HepG2 (cell line): Measurements from ENCODE around the gene PCBP4.
A peak's percentile ranks its signal among the peaks of the same experiment; 100 is the strongest.

Experiments used
- ZFP41 ChIP-seq: sonication (generic); formaldehyde crosslinking; IDR thresholded peaks from 2 replicates; pipeline ENCODE4 v1.4.0; 2020; ENCODE audit warnings: mild to moderate bottlenecking, missing genetic modification reagents, borderline replicate concordance
- TF ChIP-seq, protein P1 (sequence below), 2 experiments: IDR thresholded peaks; 2 replicates each; pipeline ENCODE4 v1.6.1; 2011 to 2012; ENCODE audit warnings: low read length in 2 of 2, borderline replicate concordance in 1 of 2, low read depth in 1 of 2, mild to moderate bottlenecking in 1 of 2, moderate library complexity in 1 of 2

- no peak for TF ChIP-seq ZFP41 (CRISPR knock-in tag)
- TF ChIP-seq, protein P1, sequence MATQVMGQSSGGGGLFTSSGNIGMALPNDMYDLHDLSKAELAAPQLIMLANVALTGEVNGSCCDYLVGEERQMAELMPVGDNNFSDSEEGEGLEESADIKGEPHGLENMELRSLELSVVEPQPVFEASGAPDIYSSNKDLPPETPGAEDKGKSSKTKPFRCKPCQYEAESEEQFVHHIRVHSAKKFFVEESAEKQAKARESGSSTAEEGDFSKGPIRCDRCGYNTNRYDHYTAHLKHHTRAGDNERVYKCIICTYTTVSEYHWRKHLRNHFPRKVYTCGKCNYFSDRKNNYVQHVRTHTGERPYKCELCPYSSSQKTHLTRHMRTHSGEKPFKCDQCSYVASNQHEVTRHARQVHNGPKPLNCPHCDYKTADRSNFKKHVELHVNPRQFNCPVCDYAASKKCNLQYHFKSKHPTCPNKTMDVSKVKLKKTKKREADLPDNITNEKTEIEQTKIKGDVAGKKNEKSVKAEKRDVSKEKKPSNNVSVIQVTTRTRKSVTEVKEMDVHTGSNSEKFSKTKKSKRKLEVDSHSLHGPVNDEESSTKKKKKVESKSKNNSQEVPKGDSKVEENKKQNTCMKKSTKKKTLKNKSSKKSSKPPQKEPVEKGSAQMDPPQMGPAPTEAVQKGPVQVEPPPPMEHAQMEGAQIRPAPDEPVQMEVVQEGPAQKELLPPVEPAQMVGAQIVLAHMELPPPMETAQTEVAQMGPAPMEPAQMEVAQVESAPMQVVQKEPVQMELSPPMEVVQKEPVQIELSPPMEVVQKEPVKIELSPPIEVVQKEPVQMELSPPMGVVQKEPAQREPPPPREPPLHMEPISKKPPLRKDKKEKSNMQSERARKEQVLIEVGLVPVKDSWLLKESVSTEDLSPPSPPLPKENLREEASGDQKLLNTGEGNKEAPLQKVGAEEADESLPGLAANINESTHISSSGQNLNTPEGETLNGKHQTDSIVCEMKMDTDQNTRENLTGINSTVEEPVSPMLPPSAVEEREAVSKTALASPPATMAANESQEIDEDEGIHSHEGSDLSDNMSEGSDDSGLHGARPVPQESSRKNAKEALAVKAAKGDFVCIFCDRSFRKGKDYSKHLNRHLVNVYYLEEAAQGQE (IDR thresholded peaks at IDR 0.05; ENCODE audit: borderline replicate concordance in 1 of 2, low read depth in 1 of 2, low read length in 2 of 2), result peak in 1 of 2 experiments; percentile 25; a peak in 1 of 4 replicates
These were observed 8.0 kb upstream of the PCBP4 start, which contains the start of gene ABHD14A for GRCh38 chr3:51974963-51975851.
